Loucy (cell line): ENCODE results near the gene ATP10A.

Experiments used
- CTCF ChIP-seq: fragments of 200-600 bp; sonication (generic); conservative IDR thresholded peaks from 2 replicates; pipeline ENCODE4 v1.5.1; 2014; ENCODE audit warnings: mild to moderate bottlenecking, antibody characterized with exemption, low read length
- EZH2phosphoT487 ChIP-seq: fragments of 200-600 bp; IDR thresholded peaks from 2 replicates; pipeline ENCODE4 v1.6.1; 2018; ENCODE audit warnings: antibody characterized with exemption, mild to moderate bottlenecking, moderate library complexity, borderline replicate concordance

- TF ChIP-seq CTCF: no peak
- TF ChIP-seq EZH2phosphoT487: no peak
Observed at GRCh38 chr15:25852027-25852426, 11.1 kb downstream of the ATP10A start.
